BLaER1 (cell line): Measurements from ENCODE around the gene DENND2C.

Experiments
- H3K27ac ChIP-seq: shearing (Covaris generic); formaldehyde crosslinking; 2 replicates; pipeline ENCODE4 v1.8.1; 2022
- H3K27me3 ChIP-seq: shearing (Covaris generic); formaldehyde crosslinking; 2 replicates; pipeline ENCODE4 v1.8.1; 2022
- H3K36me3 ChIP-seq: shearing (Covaris generic); formaldehyde crosslinking; 2 replicates; pipeline ENCODE4 v1.8.1; 2022
- H3K4me1 ChIP-seq: shearing (Covaris generic); formaldehyde crosslinking; 2 replicates; pipeline ENCODE4 v1.8.1; 2022
- H3K4me2 ChIP-seq: shearing (Covaris generic); formaldehyde crosslinking; 2 replicates; pipeline ENCODE4 v1.8.1; 2022
- H3K4me3 ChIP-seq: shearing (Covaris generic); formaldehyde crosslinking; 2 replicates; pipeline ENCODE4 v1.8.1; 2022
- H3K9ac ChIP-seq: shearing (Covaris generic); formaldehyde crosslinking; 2 replicates; pipeline ENCODE4 v1.8.1; 2022
- H3K9me3 ChIP-seq: shearing (Covaris generic); formaldehyde crosslinking; 2 replicates; pipeline ENCODE4 v1.8.1; 2022
- H4K20me1 ChIP-seq: shearing (Covaris generic); formaldehyde crosslinking; 2 replicates; pipeline ENCODE4 v1.8.1; 2022
- Cebpa-rat ChIP-seq: shearing (Covaris generic); IDR thresholded peaks from 2 replicates; pipeline ENCODE4 v1.8.1; 2022

Gene DENND2C

DNA sequence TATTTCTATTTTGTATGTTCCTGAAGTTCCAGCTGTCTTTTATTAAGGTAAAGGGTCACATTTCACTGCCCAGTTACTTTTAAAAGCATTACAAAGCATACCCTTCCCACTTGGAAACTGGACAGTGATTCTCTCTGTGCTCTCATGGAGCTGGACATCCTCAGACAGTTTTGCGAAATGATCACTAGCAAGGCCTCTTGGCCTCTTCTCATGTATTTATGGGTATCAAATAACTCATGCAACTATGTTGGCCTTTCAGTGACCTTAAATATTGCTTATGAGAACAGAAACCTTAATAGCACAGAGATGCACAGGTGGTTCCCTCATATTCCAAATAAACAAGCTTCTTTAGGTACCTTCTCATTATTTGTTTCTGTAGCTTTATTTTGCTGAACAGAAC, 33.4 kb upstream of the DENND2C start:
- Histone ChIP-seq H3K4me3 (no peak overlapping the region), H3K36me3 (peaks cover 33% of the 10 kb centered on the region), H3K9ac (no peak overlapping the region), H3K4me2 (peak overlapping the region; percentile 62; the same call in 1 of the 2 replicates), H3K4me1 (peaks cover 40% of the 10 kb centered on the region), H3K9me3 (no peaks in the 10 kb centered on the region), H4K20me1 (no peaks in the 10 kb centered on the region), H3K27me3 (no peaks in the 10 kb centered on the region), H3K27ac (no peak overlapping the region)
- no peak for TF ChIP-seq Cebpa-rat

DNA sequence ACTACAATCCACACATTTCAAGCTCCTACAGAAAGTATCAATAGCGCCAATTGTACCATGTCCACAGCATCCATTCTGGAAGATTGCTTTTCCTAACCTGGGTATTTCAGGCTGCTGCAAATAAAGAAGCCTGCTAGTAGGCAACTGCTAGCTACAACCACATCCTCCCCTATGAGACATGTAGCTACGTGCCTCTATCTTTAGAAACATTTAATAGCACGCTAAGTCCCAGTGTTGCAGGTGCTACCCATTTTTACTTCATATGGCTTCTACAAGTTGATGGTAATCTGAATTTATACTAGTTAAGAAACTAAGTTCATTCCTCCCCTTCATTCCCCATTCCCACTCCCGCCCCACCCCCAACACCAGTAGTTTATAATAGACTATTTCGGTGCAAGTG, 32.9 kb upstream of the DENND2C start:
- Histone ChIP-seq H3K9ac (no peak overlapping the region), H3K36me3 (peaks cover 27% of the 10 kb centered on the region), H3K4me3 (no peak overlapping the region), H3K27ac (no peak overlapping the region), H3K4me2 (peak overlapping the region; percentile 62), H3K9me3 (no peaks in the 10 kb centered on the region), H4K20me1 (no peaks in the 10 kb centered on the region), H3K4me1 (peaks cover 40% of the 10 kb centered on the region), H3K27me3 (no peaks in the 10 kb centered on the region)
- no peak for TF ChIP-seq Cebpa-rat

DNA sequence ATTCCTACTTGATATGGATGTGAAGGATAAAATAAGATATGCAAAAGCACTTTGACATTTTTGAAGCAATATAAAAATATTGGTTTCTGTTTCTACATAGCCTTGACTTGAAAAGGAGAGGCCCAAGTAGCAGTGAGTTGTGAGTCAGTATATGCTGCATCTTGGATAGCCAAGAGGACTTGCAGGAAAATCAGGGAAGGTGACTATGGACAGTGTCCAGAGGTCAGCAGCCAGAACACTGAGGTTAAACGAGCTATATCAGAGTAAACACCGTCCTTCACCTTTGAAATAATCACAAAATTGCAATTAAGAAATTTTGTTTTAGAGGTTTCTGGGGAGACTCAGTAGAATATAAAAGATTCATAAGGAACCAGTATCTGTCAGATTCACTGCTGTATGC, 32.1 kb upstream of the DENND2C start:
- TF ChIP-seq Cebpa-rat, result no peak
- Histone ChIP-seq H3K4me2 (peak overlapping the region; percentile 62; the same call in 1 of the 2 replicates), H3K4me1 (peaks cover 40% of the 10 kb centered on the region)

DNA sequence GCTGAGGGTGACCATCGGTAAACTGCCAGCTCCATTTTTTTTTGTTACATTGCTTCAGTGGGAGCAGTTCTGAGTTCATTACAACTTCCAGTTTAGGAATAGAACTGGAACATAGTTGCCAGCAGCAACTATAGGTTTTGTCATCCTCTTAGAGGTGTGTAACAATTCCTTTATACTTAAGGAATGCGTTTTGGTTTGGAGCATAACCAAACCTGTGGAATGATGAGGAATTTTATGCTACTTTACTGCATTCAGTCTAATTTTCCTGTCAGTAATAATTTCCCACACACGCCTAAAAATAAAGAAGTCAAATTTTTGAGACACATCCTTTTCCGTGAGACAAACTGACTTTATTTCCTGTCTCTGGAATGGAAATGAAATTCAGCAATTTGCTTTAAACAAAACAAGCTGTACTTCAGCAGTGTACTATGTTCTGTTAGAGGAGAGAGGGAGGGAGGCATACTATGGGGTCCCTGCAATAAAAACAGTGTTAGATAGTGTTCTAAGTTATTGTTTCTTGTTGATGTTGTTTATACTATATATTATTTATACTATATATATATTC, 30.3 kb upstream of the DENND2C start:
- Histone ChIP-seq H3K9me3 (no peaks in the 10 kb centered on the region), H3K4me2 (peak overlapping the region; percentile 61), H4K20me1 (no peaks in the 10 kb centered on the region), H3K36me3 (peaks cover 1% of the 10 kb centered on the region; the same call in 1 of the 2 replicates), H3K4me1 (peaks cover 40% of the 10 kb centered on the region), H3K4me3 (no peak overlapping the region), H3K9ac (no peak overlapping the region), H3K27me3 (no peaks in the 10 kb centered on the region), H3K27ac (no peak overlapping the region)
- no peak for TF ChIP-seq Cebpa-rat

More for the DNA sequence above, 32.1 kb upstream of the DENND2C start:
- Histone ChIP-seq H3K36me3 (peaks cover 19% of the 10 kb centered on the region), H3K9me3 (no peaks in the 10 kb centered on the region), H4K20me1 (no peaks in the 10 kb centered on the region), H3K9ac (no peak overlapping the region), H3K27me3 (no peaks in the 10 kb centered on the region), H3K4me3 (no peak overlapping the region), H3K27ac (no peak overlapping the region)

DNA sequence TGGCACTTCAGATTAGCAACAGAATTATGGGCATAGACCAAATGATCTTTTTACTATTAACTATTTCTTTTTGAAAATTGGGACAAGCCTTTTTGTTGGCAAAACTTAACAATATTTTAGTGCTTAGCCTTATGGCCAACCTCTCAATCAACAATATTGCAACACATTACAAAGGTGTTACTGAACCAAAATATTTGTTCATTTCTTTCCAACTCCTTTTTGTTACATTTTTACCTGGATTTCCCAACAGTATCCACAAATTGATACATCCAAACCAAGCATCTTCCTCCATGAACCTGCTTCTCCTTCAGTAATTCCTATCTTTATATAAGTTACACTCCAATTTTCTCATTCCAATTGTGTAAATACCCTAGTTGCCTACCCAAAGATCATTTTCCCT, 27.0 kb upstream of the DENND2C start:
- no peak for TF ChIP-seq Cebpa-rat
- peaks cover 22% of the 10 kb centered on the region for H3K4me1 ChIP-seq
- no peak overlapping the region for H3K4me2 ChIP-seq
- no peaks in the 10 kb centered on the region for H3K27me3 ChIP-seq
- no peaks in the 10 kb centered on the region for H3K36me3 ChIP-seq
- H3K27ac ChIP-seq, result no peak overlapping the region
- H3K9ac ChIP-seq, result no peak overlapping the region
- no peaks in the 10 kb centered on the region for H3K9me3 ChIP-seq
- no peak overlapping the region for H3K4me3 ChIP-seq
- H4K20me1 ChIP-seq, result no peaks in the 10 kb centered on the region

DNA sequence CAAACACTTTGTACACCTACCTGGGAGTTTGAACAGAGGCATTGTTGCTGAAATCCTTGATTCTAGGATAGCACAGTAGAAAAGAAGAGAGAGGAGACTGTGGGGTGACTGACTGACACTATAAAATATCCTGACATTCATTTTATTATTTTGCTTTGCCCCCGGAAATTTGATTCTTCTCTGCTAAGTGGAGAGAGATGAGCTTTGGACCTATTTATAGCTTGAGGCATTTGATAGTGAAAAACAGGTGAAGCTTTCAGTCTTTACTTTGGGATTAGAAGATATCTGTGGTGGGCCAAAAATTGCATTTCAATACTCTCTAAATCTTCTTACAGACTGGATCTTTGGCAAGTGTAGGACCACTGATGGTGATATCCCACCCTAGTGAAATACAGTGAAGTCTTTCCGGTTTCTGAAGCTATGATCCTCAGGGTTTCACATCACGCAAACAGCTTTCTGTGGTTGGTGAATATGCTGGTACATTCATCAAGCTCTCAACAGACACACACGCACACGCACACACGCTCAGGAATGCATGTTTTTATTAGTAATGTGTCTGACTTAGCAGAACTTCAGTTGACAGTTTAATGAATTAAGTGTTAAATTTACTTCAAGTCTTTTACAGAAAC, 25.7 kb upstream of the DENND2C start, which contains the start of gene AMPD1:
Gene AMPD1, minus strand, starts transcription at position 117 of the 629 bp plus-strand sequence. Its CDS starts 75 bp downstream, at position 42.
- H4K20me1 ChIP-seq, result no peaks in the 10 kb centered on the region
- H3K36me3 ChIP-seq, result no peaks in the 10 kb centered on the region
- no peak for TF ChIP-seq Cebpa-rat
- no peaks in the 10 kb centered on the region for H3K9me3 ChIP-seq
- H3K4me2 ChIP-seq, result no peak within 1 kb of the TSS
- H3K9ac ChIP-seq, result no peak within 1 kb of the TSS
- no peak within 1 kb of the TSS for H3K27ac ChIP-seq
- H3K4me1 ChIP-seq, result peaks cover 10% of the 10 kb centered on the region
- no peak within 1 kb of the TSS for H3K4me3 ChIP-seq
- no peaks in the 10 kb centered on the region for H3K27me3 ChIP-seq

DNA sequence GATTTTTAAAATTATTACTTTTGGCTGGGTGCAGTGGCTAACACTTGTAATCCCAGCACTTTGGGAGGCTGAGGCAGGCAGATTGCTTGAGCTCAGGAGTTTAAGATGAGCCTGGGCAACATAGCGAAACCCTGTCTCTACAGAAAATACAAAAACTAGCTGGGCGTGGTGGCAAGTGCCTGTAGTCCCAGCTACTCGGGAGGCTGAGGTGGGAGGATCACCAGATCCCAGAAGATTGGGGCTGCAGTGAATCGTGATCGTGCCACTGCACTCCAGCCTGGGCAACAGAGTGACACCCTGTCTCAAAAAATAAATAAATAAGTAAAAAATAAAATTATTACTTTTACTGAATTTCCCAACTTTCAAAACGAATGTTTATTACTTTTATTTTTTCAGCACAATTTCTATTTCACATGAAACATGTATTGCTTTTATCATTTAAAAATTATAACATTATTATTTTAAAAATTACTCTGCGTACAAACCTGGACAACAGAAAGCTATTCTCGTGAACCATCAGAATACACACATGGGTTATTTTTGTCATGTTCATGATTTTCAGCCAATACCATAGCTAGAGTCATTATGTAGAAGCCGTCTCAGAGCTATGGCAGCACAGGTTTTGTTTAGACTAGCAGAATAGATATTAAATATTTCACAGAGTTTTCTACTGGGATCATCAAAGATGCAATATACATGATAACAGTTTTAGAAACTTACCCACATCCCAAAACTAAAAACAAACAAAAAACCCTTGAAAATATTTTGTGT, 24.9 kb upstream of the DENND2C start:
- Histone ChIP-seq H3K4me3 (no peak overlapping the region), H3K9ac (no peak overlapping the region), H3K27ac (no peak overlapping the region), H3K9me3 (no peaks in the 10 kb centered on the region), H4K20me1 (no peaks in the 10 kb centered on the region), H3K27me3 (no peaks in the 10 kb centered on the region), H3K4me2 (no peak overlapping the region), H3K4me1 (peaks cover 2% of the 10 kb centered on the region), H3K36me3 (no peaks in the 10 kb centered on the region)
- no peak for TF ChIP-seq Cebpa-rat

DNA sequence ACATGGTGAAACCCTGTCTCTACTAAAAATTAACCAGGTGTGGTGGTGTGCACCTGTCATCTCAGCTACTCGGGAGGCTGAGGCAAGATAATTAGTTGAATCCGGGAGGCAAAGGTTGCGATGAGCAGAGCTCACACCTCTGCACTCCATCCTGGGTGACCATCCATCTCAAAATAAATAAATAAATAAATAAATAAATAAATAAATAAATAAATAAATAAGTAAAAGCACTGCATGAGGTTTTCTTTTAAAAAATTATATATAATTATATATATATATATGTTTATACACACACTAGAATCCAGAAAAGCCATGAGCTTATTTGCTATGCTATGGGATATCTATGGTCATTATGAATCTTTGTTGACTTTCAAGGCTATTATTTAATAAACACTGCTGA, 23.1 kb upstream of the DENND2C start:
- H3K9ac ChIP-seq, result no peak overlapping the region
- TF ChIP-seq Cebpa-rat, result no peak
- no peak overlapping the region for H3K4me2 ChIP-seq
- no peaks in the 10 kb centered on the region for H4K20me1 ChIP-seq
- no peaks in the 10 kb centered on the region for H3K36me3 ChIP-seq
- no peak overlapping the region for H3K4me3 ChIP-seq
- H3K27ac ChIP-seq, result no peak overlapping the region
- no peaks in the 10 kb centered on the region for H3K27me3 ChIP-seq
- H3K9me3 ChIP-seq, result no peaks in the 10 kb centered on the region
- H3K4me1 ChIP-seq, result no peaks in the 10 kb centered on the region

DNA sequence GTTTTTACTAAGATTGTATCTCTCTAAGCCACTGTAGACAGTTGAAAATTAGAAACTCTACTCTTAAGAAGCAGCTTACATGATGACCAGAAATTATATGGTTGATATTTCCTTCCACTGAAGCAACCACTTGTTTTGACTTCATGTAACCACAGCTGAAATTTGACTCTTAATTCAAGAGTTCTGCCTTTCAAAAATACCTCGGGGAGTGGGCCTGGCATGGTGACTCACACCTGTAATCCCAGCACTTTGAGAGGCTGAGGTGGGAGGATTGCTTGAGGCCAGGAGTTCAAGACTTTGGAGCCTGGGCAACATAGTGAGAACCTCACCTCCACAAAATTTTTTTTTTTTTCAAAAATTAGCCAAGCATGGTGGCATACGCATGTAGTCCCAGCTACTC, 21.2 kb upstream of the DENND2C start:
- Histone ChIP-seq H3K36me3 (no peaks in the 10 kb centered on the region), H3K4me1 (no peaks in the 10 kb centered on the region), H3K4me3 (no peak overlapping the region), H4K20me1 (no peaks in the 10 kb centered on the region), H3K4me2 (no peak overlapping the region), H3K9me3 (no peaks in the 10 kb centered on the region), H3K27me3 (no peaks in the 10 kb centered on the region), H3K27ac (no peak overlapping the region), H3K9ac (no peak overlapping the region)
- no peak for TF ChIP-seq Cebpa-rat

DNA sequence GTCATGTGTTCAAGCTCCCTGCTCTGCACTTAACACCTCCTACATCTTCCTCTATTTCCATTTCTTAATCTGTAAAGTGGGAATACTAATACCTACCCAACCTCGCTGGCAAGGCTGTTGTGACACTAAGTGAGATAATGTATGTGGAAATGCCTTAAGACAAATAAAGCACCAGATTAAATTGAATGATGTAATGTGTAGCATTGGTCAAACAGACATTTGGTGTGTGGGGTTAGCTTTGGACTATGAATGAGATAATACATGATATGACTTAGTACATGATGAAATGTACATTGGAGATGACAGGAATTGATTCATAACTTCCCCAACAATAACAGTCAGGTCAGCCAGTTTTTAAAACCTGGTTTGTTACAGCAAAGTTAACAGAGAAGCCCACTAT, 20.3 kb upstream of the DENND2C start:
- H4K20me1 ChIP-seq, result no peaks in the 10 kb centered on the region
- H3K4me2 ChIP-seq, result no peak overlapping the region
- H3K4me3 ChIP-seq, result no peak overlapping the region
- no peak for TF ChIP-seq Cebpa-rat
- H3K9ac ChIP-seq, result no peak overlapping the region
- no peaks in the 10 kb centered on the region for H3K36me3 ChIP-seq
- no peak overlapping the region for H3K27ac ChIP-seq
- H3K4me1 ChIP-seq, result no peaks in the 10 kb centered on the region
- H3K27me3 ChIP-seq, result no peaks in the 10 kb centered on the region
- no peaks in the 10 kb centered on the region for H3K9me3 ChIP-seq
